GM12892 (cell line): ENCODE data around the gene ATP7A.

Experiments used
- POLR2A ChIP-seq: IDR thresholded peaks from 2 replicates; pipeline ENCODE4 v1.6.1; 2011; ENCODE audit warnings: low read depth, low read length, control low read depth
- POLR2AphosphoS5 ChIP-seq: IDR thresholded peaks from 2 replicates; pipeline ENCODE4 v1.6.1; 2011; ENCODE audit warnings: low read depth, low read length, control low read depth
- TAF1 ChIP-seq: IDR thresholded peaks from 2 replicates; pipeline ENCODE4 v1.6.1; 2011; ENCODE audit warnings: low read depth, mild to moderate bottlenecking, control low read depth, low read length, borderline replicate concordance

- TF ChIP-seq POLR2A, result no peak
- no peak for TF ChIP-seq TAF1
- no peak for TF ChIP-seq POLR2AphosphoS5
Measured at GRCh38 chrX:77925764-77926163, 15.3 kb downstream of the ATP7A start.
